Body of pancreas (tissue), 4 donors: Measurements from ENCODE around the gene GLIS1. TPM values are rescaled to one million over a fixed set of nuclear protein-coding genes. Genes with fewer than 3 reads are reported as not detected.

Experiments used
- ATAC-seq: fragments of 150-250 bp; one replicate; pipeline ENCODE4 v1.9.1; 2016
- DNase-seq, 4 donors: peaks; one replicate each; pipeline ENCODE4 v3.0.0-alpha.2; 2019
- H3K27ac ChIP-seq, 4 donors: fragments of 200-600 bp; sonication (generic); 1 replicate in 3 of 4; 2 replicates in 1 of 4; pipeline versions ENCODE4 v1.5.1 to v1.6.1; 2016 to 2019; ENCODE audit warnings: mild to moderate bottlenecking in 1 of 4, mixed read lengths in 1 of 4, moderate library complexity in 1 of 4
- H3K27me3 ChIP-seq, 2 donors: fragments of 200-600 bp; sonication (generic); one replicate each; pipeline ENCODE4 v1.6.0; 2016; ENCODE audit warnings: mild to moderate bottlenecking in 1 of 2
- H3K36me3 ChIP-seq, 2 donors: fragments of 200-600 bp; sonication (generic); replicated peaks in 1 of 2; 2 replicates each; pipeline ENCODE4 v1.5.1; 2016; ENCODE audit warnings: low read depth in 2 of 2; ENCODE audit not compliant: insufficient read depth in 1 of 2
- H3K4me1 ChIP-seq: fragments of 200-600 bp; sonication (generic); one replicate; pipeline ENCODE4 v1.6.0; 2016
- H3K4me3 ChIP-seq, 2 donors: fragments of 200-600 bp; sonication (generic); 1 replicate in 1 of 2; 2 replicates in 1 of 2; pipeline ENCODE4 v1.5.1; 2016 to 2019
- H3K9me3 ChIP-seq, 3 donors: fragments of 200-600 bp; sonication (generic); 1 replicate in 2 of 3; 2 replicates in 1 of 3; pipeline ENCODE4 v1.5.1; 2016
- POLR2A ChIP-seq, 3 donors: fragments of 450-650 bp; IDR thresholded peaks; one replicate each; pipeline ENCODE4 v1.6.1; 2016; ENCODE audit warnings: antibody characterized with exemption in 3 of 3, mild to moderate bottlenecking in 2 of 3
- WGBS, 2 donors: methylation state at CpG; one replicate each; pipeline ENCODE4 v1.1.5; 2017; 5-methylcytosine and 5-hydroxymethylcytosine counted together
- intact Hi-C: fragments of 100-400 bp; cut with DNase I; formaldehyde crosslinking; loops from one replicate; pipeline ENCODE4 v1.15.1; 2023
- total RNA-seq, 2 donors: library from RNA; depleted of rRNA; stranded (reverse); fragments of >200 nt; gene quantifications; one replicate each; pipeline ENCODE4 v1.1.0, GENCODE V29; 2016
- TF ChIP-seq, protein P1 (sequence below), 7 experiments: fragments of 450-650 bp in 4 of 7; fragments of 200-600 bp in 3 of 7; sonication (generic) in 3 of 7; IDR thresholded peaks; one replicate each; pipeline ENCODE4 v1.5.1; 2016 to 2019; ENCODE audit warnings: antibody characterized with exemption in 7 of 7

Gene GLIS1
- total RNA-seq, 2 donors from 2014 or later, result 0.33 TPM; not detected in 1

GRCh38 chr1:53659436-53659835, 79.5 kb downstream of the GLIS1 start:
- DNase-seq (no peak), ATAC-seq (no peak)
- H3K27me3 ChIP-seq, result no peaks in the 10 kb centered on the region
- no peaks in the 10 kb centered on the region for H3K36me3 ChIP-seq
- no peaks in the 10 kb centered on the region for H3K9me3 ChIP-seq
- TF ChIP-seq, protein P1, sequence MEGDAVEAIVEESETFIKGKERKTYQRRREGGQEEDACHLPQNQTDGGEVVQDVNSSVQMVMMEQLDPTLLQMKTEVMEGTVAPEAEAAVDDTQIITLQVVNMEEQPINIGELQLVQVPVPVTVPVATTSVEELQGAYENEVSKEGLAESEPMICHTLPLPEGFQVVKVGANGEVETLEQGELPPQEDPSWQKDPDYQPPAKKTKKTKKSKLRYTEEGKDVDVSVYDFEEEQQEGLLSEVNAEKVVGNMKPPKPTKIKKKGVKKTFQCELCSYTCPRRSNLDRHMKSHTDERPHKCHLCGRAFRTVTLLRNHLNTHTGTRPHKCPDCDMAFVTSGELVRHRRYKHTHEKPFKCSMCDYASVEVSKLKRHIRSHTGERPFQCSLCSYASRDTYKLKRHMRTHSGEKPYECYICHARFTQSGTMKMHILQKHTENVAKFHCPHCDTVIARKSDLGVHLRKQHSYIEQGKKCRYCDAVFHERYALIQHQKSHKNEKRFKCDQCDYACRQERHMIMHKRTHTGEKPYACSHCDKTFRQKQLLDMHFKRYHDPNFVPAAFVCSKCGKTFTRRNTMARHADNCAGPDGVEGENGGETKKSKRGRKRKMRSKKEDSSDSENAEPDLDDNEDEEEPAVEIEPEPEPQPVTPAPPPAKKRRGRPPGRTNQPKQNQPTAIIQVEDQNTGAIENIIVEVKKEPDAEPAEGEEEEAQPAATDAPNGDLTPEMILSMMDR (IDR thresholded peaks at IDR 0.05), result no peak
- TF ChIP-seq POLR2A (IDR thresholded peaks at IDR 0.05), result no peak
- no peak overlapping the region for H3K4me3 ChIP-seq
- no peak overlapping the region for H3K27ac ChIP-seq
- H3K4me1 ChIP-seq, result no peaks in the 10 kb centered on the region
- intact Hi-C loops, result no loop called here
- 70 to 82% methylated on average over 2 of the region's 2 CpGs for whole genome bisulfite sequencing, 2 donors

DNA sequence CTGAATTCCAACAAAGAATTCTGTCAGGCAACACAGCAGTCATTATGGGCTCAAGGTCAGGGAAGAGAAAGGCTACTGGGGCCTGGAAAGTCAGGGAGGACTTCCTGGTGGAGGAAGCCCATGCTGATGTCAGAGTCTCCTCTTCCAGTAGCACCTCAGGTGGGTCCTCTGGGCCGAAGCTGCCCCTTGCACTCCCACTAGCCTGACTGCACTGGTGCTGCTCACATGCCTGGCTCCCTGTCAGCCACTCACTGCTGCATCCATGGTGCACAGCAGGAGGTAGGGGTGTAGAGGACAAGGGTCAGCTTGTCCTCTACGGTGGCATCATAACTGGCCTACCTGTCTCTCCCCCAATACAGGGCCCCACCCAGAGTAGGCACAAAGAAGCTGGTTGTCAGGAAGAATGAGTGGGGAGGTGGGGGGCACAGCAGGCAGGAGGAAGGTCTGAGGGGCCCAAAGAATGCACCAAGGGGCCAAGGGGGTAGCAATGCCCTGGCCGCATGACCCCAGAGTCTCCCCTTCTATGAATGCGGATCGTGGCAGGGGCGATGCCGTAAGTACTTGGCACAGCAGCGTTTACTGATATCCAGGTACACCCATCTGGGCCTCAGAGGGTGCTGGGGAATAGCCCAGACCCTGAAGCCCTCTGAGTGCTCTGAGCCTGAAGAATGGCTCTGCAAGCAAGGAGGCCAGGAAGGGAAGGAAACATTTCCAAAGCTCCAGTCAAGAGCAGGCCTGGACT, 80.3 kb downstream of the GLIS1 start:
- ATAC-seq (no peak), DNase-seq (no peak)
- H3K36me3 ChIP-seq, result no peaks in the 10 kb centered on the region
- intact Hi-C loops, result no loop called here
- no peaks in the 10 kb centered on the region for H3K27me3 ChIP-seq
- H3K9me3 ChIP-seq, result no peaks in the 10 kb centered on the region
- TF ChIP-seq, protein P1 (IDR thresholded peaks at IDR 0.05), result no peak
- TF ChIP-seq POLR2A (IDR thresholded peaks at IDR 0.05), result no peak
- no peaks in the 10 kb centered on the region for H3K4me1 ChIP-seq
- no peak overlapping the region for H3K4me3 ChIP-seq
- H3K27ac ChIP-seq, result no peak overlapping the region
- WGBS, 2 donors, result 82 to 87% methylated on average over 7 to 8 of the region's 8 CpGs

DNA sequence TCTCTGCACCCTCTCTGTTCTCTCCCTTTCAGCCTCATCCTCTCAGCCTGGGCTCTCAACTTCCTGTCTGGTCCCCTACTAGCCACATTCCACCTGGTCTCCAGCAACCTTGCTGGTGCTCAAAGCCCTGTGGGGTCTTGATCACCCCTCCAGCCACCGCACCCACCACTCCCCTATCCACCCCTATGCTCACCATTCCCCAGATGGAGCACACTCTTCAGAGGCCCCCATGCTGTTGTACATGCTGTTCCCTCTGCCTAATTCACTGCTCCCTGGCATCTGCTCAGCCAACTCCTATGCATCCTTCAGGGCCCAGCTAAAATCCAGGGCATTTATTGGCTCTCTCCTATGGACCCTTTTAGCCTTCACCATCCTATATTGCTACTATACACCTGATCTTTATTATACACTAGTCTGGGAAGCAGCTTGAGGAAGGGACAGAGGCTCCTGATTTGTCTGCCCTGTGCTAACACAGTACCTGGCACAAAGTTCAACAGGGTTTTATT, 81.0 kb downstream of the GLIS1 start:
- no peaks in the 10 kb centered on the region for H3K36me3 ChIP-seq
- no peak overlapping the region for H3K27ac ChIP-seq
- WGBS, 2 donors, result 75 to 92% methylated on average over 1 of the region's 1 CpG
- no peak overlapping the region for H3K4me3 ChIP-seq
- H3K27me3 ChIP-seq, result no peaks in the 10 kb centered on the region
- no peaks in the 10 kb centered on the region for H3K4me1 ChIP-seq
- no peak for DNase-seq
- TF ChIP-seq, protein P1 (IDR thresholded peaks at IDR 0.05), result no peak
- no peak for TF ChIP-seq POLR2A (IDR thresholded peaks at IDR 0.05)
- intact Hi-C loops, result no loop called here
- ATAC-seq, result no peak
- H3K9me3 ChIP-seq, result no peaks in the 10 kb centered on the region

GRCh38 chr1:53657531-53657805, 81.5 kb downstream of the GLIS1 start:
- TF ChIP-seq, protein P1 (IDR thresholded peaks at IDR 0.05), result no peak
- no peak for TF ChIP-seq POLR2A (IDR thresholded peaks at IDR 0.05)
- 18 to 26% methylated on average over 4 of the region's 4 CpGs for whole genome bisulfite sequencing, 2 donors
- Histone ChIP-seq H3K4me1 (no peaks in the 10 kb centered on the region), H3K4me3 (no peak overlapping the region), H3K27ac (no peak overlapping the region), H3K9me3 (no peaks in the 10 kb centered on the region), H3K27me3 (no peaks in the 10 kb centered on the region), H3K36me3 (no peaks in the 10 kb centered on the region)
- intact Hi-C loops, result no loop called here
- no peak for ATAC-seq
- DNase-seq, result no peak
